ENCODE measurements around the gene NPAS3.

The NPAS3 gene

GRCh38 chr14:33699300-33699983 is 760.8 kb downstream of the NPAS3 start:
- no peak for DNase-seq

- DNase-seq = no peak
Measured at GRCh38 chr14:33700052-33700451, 761.4 kb downstream of the NPAS3 start.

GRCh38 chr14:33702293-33702692 is 763.6 kb downstream of the NPAS3 start:
- DNase-seq = no peak

- DNase-seq = no peak
Measured at GRCh38 chr14:33704481-33704880, 765.8 kb downstream of the NPAS3 start.

- DNase-seq = no peak
Measured at GRCh38 chr14:33705490-33705889, 766.8 kb downstream of the NPAS3 start.

- DNase-seq = no peak
Measured at GRCh38 chr14:33707716-33708115, 769.0 kb downstream of the NPAS3 start.

- DNase-seq = no peak
Measured at GRCh38 chr14:33709283-33709682, 770.6 kb downstream of the NPAS3 start.

GRCh38 chr14:33709711-33710110 is 771.0 kb downstream of the NPAS3 start:
- DNase-seq = no peak

- DNase-seq = no peak
Measured at GRCh38 chr14:33710273-33710672, 771.6 kb downstream of the NPAS3 start.

GRCh38 chr14:33711194-33711593 is 772.5 kb downstream of the NPAS3 start:
- no peak for DNase-seq

- DNase-seq = no peak
Measured at GRCh38 chr14:33711811-33712216, 773.1 kb downstream of the NPAS3 start.

- no peak for DNase-seq
Measured at GRCh38 chr14:33714527-33715226, 776.0 kb downstream of the NPAS3 start.

GRCh38 chr14:33715227-33715528 is 776.5 kb downstream of the NPAS3 start:
- no peak for DNase-seq

GRCh38 chr14:33716921-33717320 is 778.2 kb downstream of the NPAS3 start:
- no peak for DNase-seq

- no peak for DNase-seq
Measured at GRCh38 chr14:33717866-33718265, 779.2 kb downstream of the NPAS3 start.

- DNase-seq = no peak
Measured at GRCh38 chr14:33720284-33720787, 781.7 kb downstream of the NPAS3 start.

- no peak for DNase-seq
Measured at GRCh38 chr14:33726685-33727084, 788.0 kb downstream of the NPAS3 start.

GRCh38 chr14:33727606-33728005 is 788.9 kb downstream of the NPAS3 start:
- DNase-seq = no peak

- no peak for DNase-seq
Measured at GRCh38 chr14:33728010-33728498, 789.4 kb downstream of the NPAS3 start.

GRCh38 chr14:33730156-33730555 is 791.5 kb downstream of the NPAS3 start:
- DNase-seq = no peak

- DNase-seq = no peak
Measured at GRCh38 chr14:33732175-33732574, 793.5 kb downstream of the NPAS3 start.

GRCh38 chr14:33733310-33733709 is 794.6 kb downstream of the NPAS3 start:
- no peak for DNase-seq

GRCh38 chr14:33733721-33734120 is 795.0 kb downstream of the NPAS3 start:
- DNase-seq = no peak

- DNase-seq = no peak
Measured at GRCh38 chr14:33734387-33734786, 795.7 kb downstream of the NPAS3 start.

Data from activated CD4-positive, alpha-beta T cell treated with anti-CD3 and anti-CD28 coated beads, Interleukin-2, amount 50 U/mL, for 48 hours (primary cell).